NOMO-1 treated with dmso at 0.1 percent for 144 hours (cell line): Measurements from ENCODE around the gene LTBP1.

Source experiments
- DNase-seq: peaks from one replicate; lab custom pipeline; 2025; ENCODE audit not compliant: unreplicated experiment; lab: John Stamatoyannopoulos, UW

The LTBP1 gene

GRCh38 chr2:33107690-33108482 lies 161.1 kb downstream of the LTBP1 start:
- no peak for DNase-seq

GRCh38 chr2:33108483-33109443 lies 162.0 kb downstream of the LTBP1 start:
- no peak for DNase-seq

- no peak for DNase-seq
These were observed 163.7 kb downstream of the LTBP1 start for GRCh38 chr2:33110461-33110860.

- no peak for DNase-seq
These were observed 164.3 kb downstream of the LTBP1 start for GRCh38 chr2:33111002-33111446.

GRCh38 chr2:33115196-33115595 lies 168.4 kb downstream of the LTBP1 start:
- DNase-seq = no peak

GRCh38 chr2:33115728-33116127 lies 169.0 kb downstream of the LTBP1 start:
- no peak for DNase-seq

- no peak for DNase-seq
These were observed 170.0 kb downstream of the LTBP1 start for GRCh38 chr2:33116799-33117198.

GRCh38 chr2:33118651-33119050 lies 171.9 kb downstream of the LTBP1 start:
- no peak for DNase-seq

GRCh38 chr2:33121416-33121815 lies 174.7 kb downstream of the LTBP1 start:
- no peak for DNase-seq

GRCh38 chr2:33121925-33122324 lies 175.2 kb downstream of the LTBP1 start:
- DNase-seq = no peak

- no peak for DNase-seq
These were observed 176.0 kb downstream of the LTBP1 start for GRCh38 chr2:33122726-33123125.

- no peak for DNase-seq
These were observed 176.5 kb downstream of the LTBP1 start for GRCh38 chr2:33123216-33123615.

- DNase-seq = no peak
These were observed 179.8 kb downstream of the LTBP1 start for GRCh38 chr2:33126552-33126951.

- no peak for DNase-seq
These were observed 180.2 kb downstream of the LTBP1 start for GRCh38 chr2:33126958-33127357.

GRCh38 chr2:33129263-33130053 lies 182.7 kb downstream of the LTBP1 start:
- no peak for DNase-seq

GRCh38 chr2:33130054-33130447 lies 183.3 kb downstream of the LTBP1 start:
- no peak for DNase-seq

GRCh38 chr2:33130544-33130943 lies 183.8 kb downstream of the LTBP1 start:
- DNase-seq = no peak

GRCh38 chr2:33131111-33131510 lies 184.4 kb downstream of the LTBP1 start:
- no peak for DNase-seq

- DNase-seq = no peak
These were observed 185.0 kb downstream of the LTBP1 start for GRCh38 chr2:33131749-33132148.

- peak; percentile 29 for DNase-seq
These were observed 186.8 kb downstream of the LTBP1 start for GRCh38 chr2:33133454-33133952.
